ENCODE results near the gene TMEM223.
A peak's percentile ranks its signal among the peaks of the same experiment; 100 is the strongest.
"Not testable (repeated sequence)": the region's sequence is repeated elsewhere in the genome, so short reads cannot be mapped to it uniquely, and the experiment has no call there.

TMEM223 gene

GRCh38 chr11:62791501-62792201 lies at the start of gene TMEM223:
Gene TMEM223 (minus strand): TSS chr11:62792006. CDS start chr11:62791994, 12 bp downstream.
- DNase-seq = peak; percentile 93

GRCh38 chr11:62840721-62841360 lies 49.0 kb upstream of the TMEM223 start:
- DNase-seq = peak; percentile 88

GRCh38 chr11:62839050-62839945 lies 47.5 kb upstream of the TMEM223 start, which contains the start of gene WDR74:
Gene WDR74 (minus strand): TSS chr11:62839590. CDS start chr11:62839570, 20 bp downstream.
- DNase-seq = peak; percentile 93

- DNase-seq = no peak
Measured at GRCh38 chr11:62835336-62835735, 43.5 kb upstream of the TMEM223 start.

GRCh38 chr11:62832336-62833234 lies 40.8 kb upstream of the TMEM223 start, which contains the start of gene TEX54:
Gene TEX54 (minus strand): TSS chr11:62832841.
- DNase-seq = no peak

GRCh38 chr11:62831520-62832335 lies 39.9 kb upstream of the TMEM223 start, which contains the start of gene STX5:
Gene STX5 (minus strand): TSS chr11:62832051. CDS start chr11:62831243, 808 bp downstream.
- peak; percentile 100 for DNase-seq

- no peak for DNase-seq
Measured at GRCh38 chr11:62830904-62831519, 39.2 kb upstream of the TMEM223 start.

- DNase-seq = not testable (repeated sequence)
Measured at GRCh38 chr11:62828130-62828529, 36.3 kb upstream of the TMEM223 start.

- no peak for DNase-seq
Measured at GRCh38 chr11:62823677-62824076, 31.9 kb upstream of the TMEM223 start.

- no peak for DNase-seq
Measured at GRCh38 chr11:62817129-62817528, 25.3 kb upstream of the TMEM223 start.

- no peak for DNase-seq
Measured at GRCh38 chr11:62816557-62816956, 24.8 kb upstream of the TMEM223 start.

GRCh38 chr11:62811659-62812058 lies 19.9 kb upstream of the TMEM223 start:
- no peak for DNase-seq

GRCh38 chr11:62810748-62811147 lies 18.9 kb upstream of the TMEM223 start:
- DNase-seq = no peak

- DNase-seq = no peak
Measured at GRCh38 chr11:62806611-62807121, 14.9 kb upstream of the TMEM223 start.

GRCh38 chr11:62805961-62806441 lies 14.2 kb upstream of the TMEM223 start:
- peak; percentile 36 for DNase-seq

- DNase-seq = peak; percentile 95
Measured at GRCh38 chr11:62805076-62805892, 13.5 kb upstream of the TMEM223 start, which contains the start of gene NXF1. Gene NXF1 (minus strand): TSS chr11:62805440. CDS start chr11:62805356, 84 bp downstream.

- DNase-seq = no peak
Measured at GRCh38 chr11:62804310-62805075, 12.7 kb upstream of the TMEM223 start.

GRCh38 chr11:62801071-62801470 lies 9.3 kb upstream of the TMEM223 start:
- no peak for DNase-seq

Measured in activated naive CD4-positive, alpha-beta T cell treated with Interleukin-2 at 50 U/mL for 16 hours (primary cell).